Gastrocnemius medialis (tissue), 4 donors: ENCODE data around the gene C1orf198.

ENCODE experiments used
- CTCF ChIP-seq, 5 experiments: fragments of 450-650 bp in 3 of 5; fragments of 200-600 bp in 2 of 5; sonication (generic) in 2 of 5; IDR thresholded peaks in 4 of 5; conservative IDR thresholded peaks in 1 of 5; 1 replicate in 4 of 5; 2 replicates in 1 of 5; pipeline ENCODE4 v1.5.1; 2016 to 2019; ENCODE audit warnings: antibody characterized with exemption in 5 of 5, mild to moderate bottlenecking in 3 of 5, moderate library complexity in 3 of 5
- POLR2A ChIP-seq, 2 donors: fragments of 450-650 bp; IDR thresholded peaks; one replicate each; pipeline ENCODE4 v1.6.1; 2017; ENCODE audit warnings: antibody characterized with exemption in 2 of 2, mild to moderate bottlenecking in 2 of 2, moderate library complexity in 2 of 2

- TF ChIP-seq CTCF (IDR thresholded peaks at IDR 0.05 in 4 of 5, conservative IDR thresholded peaks at IDR 0.05 in 1 of 5), result no peak
- no peak for TF ChIP-seq POLR2A (IDR thresholded peaks at IDR 0.05)
Measured at GRCh38 chr1:230794431-230794830, 73.9 kb downstream of the C1orf198 start.
